ENCODE measurements around the gene XKRX.

Gene XKRX

DNA sequence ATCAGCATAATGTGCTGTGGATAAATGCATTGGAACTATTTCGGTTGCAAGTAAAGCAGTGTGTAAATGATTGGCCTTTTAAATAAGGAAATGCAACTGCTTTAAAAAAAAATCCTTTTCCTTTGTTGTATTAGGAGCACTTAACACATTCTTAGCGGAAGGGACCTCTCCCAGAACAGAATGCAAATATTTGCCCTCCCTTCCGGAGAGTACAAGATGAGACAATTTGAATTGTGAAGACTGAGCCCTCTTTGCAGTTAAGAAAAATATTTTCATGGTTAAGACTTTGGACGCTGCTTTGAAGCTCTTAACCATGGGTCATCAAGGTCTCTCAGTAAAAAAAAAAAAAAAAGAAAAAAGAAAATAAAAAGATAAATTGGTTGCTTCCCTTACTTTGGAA lies 45.1 kb downstream of the XKRX start:
- FAIRE-seq = no peak

DNA sequence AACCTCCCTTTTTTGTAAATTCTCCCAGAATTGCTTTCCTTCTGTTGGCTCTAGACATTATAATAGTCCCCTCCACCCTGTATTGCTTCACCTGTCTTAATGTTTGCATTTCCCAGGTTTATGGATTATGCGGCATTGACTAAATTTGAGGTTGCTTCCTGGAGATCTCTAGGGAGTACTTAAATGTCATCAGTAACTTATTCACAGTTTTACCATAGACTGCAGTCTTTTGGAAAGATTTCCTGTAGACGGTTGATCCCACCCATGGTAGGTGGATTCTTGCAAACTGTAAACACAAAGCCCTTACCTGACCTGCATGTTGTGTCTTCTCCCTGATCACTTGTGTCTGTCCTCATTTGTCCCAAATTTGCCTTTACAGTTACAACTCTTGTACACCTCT lies 48.3 kb downstream of the XKRX start:
- no peak for FAIRE-seq

DNA sequence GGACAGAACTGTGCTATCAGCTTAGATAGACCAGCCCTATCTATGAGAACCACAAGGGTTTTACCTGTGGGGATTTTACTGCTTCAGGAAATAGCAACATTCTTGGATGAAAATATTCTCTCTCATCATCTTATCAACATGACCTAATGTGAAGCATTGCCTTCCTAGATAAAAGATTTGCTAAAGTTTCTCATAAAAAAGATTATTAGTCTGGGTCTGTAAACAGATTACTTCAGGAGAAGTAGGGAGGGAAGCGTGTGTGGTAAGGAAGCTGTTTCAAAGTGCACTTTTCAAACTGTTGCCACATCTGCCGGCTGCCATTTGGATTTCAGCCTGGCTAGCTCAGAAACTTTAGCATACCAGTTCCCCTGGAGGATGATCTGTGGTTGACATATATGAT lies 54.4 kb downstream of the XKRX start, which contains the start of gene NOX1:
Gene NOX1 (minus strand): TSS at position 35 of the 400 bp plus-strand sequence. CDS start 220 bp downstream, outside the sequence.
- no peak for FAIRE-seq

DNA sequence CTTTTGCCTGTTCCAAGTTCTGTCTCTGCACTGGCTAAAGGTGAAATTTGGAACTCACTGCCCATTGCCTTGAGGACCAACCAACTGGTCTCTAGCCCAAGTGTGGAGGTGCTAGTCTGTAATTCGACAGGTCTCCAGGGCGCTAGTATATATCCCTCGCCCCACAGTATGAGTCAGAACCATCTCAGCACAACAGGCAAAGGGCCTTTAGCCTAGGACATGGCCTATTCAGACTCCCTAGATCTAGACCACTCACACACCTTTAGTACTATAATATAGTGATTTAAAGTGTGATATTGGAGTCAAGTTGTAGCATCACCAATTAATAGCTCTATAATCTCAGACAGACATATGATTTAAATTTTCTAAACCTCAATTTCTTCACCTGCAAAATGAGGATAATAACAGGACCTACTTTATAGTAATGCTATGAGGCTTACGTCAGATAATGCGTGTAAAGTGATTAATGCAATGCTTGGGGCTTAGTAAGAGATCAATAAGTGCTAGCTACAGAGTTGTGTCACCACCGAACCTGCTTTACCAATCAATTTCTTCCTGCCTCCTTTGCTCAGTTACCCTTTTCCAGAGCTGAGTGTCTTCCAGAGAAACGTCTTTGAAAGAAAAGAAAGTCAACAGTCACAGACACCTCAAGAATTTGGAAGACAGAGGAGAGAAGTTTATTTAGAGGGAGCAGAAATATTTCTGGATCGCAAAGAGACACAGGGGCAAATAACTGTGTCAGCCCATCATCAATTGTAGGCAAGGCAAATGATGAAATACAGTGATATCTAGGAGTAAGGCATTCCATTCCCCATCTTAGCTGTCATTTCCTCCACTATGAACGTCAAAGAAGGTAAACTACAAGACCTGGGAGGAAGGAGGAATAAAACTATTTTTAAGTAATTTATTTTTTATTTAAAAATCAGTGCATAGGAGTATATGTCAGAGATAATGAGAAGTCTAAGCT lies 56.8 kb downstream of the XKRX start:
- no peak for FAIRE-seq

DNA sequence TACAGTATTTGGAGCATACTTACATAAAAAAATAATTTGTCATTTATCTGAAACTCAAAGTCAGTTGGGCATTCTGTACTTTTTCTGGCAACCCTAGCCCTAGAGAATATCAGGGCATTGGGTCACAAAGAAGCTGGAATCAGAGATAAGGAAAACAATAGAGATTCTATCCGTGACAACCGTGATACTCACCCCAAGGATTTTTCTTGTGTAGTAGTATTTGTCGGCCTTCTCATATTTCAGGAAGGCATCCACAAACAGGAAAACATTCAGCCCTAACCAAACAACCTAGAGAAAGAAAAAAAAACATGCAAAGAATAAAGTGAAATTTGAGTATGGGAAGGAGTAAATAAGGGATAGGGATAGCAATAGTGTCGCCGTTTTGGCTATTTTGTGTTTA lies 58.2 kb downstream of the XKRX start:
- no peak for FAIRE-seq

DNA sequence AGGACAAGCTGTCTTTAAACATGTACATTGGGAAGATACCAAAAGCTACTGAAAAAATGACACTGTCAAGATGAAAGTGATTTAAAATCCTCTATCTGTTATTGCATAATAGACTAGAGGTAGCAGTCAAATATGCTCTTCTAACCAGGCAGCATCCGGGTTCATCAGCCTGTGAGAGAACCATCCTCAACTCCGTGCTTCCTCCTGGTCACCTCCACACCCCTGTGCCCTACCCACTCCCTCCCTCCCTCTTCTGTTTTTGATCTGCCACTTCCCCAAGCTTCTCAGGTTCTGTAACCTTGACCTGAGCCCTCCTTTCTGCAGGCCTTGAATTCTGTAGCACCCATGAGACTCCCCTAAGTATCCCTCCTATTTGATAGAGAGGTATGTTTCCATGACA lies 60.4 kb downstream of the XKRX start:
- FAIRE-seq = no peak

DNA sequence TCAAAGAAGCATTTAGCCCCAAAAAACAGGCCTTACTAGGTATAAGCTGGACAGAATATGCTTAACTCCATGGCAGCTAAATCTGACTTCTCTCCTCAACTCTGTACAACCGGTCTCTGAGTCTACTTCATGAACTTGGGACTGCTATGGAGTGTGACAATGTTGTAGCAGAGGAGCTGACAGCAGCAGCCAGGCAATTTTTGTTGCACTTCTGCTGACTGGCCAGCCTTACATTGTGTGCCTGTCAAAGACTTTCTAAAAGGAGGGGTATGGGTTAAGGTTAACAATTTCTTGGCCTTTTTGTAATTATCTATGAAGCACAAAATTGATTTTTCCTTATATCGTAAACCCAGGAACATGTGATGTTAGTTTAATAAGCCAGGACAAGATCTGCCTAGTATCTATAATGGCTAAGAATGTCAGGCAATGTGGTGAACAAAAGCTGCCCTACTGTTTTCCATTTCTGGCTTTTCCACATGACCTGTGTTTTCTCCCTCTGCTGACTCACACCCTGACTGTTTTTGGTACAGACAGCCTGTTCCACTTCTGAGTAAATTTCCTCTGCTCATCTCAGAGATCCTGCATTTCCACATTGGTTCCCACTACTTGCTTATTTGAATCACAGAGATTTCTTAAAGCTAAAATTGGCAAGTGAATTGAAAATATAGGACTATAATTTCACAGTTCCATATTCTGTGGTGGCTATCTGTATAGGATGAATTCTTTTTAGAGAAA lies 63.9 kb downstream of the XKRX start:
- no peak for FAIRE-seq
